Activated CD8-positive, alpha-beta T cell treated with anti-CD3 and anti-CD28 coated beads, Interleukin-2, amount 10 ng/mL, durations not matched to agents 7 days and 5 days (primary cell): ENCODE data around the gene SLC25A19. TPM values are rescaled to one million over a fixed set of nuclear protein-coding genes. Genes with fewer than 3 reads are reported as not detected.
A peak's percentile ranks its signal among the peaks of the same experiment; 100 is the strongest.
"Not testable (repeated sequence)": the region's sequence is repeated elsewhere in the genome, so short reads cannot be mapped to it uniquely, and the experiment has no call there.

Experiments
- ATAC-seq: fragments of 150-1000 bp; cut with Tn5 transposase; one replicate; pipeline ENCODE4 v1.10.0; 2021; ENCODE audit warnings: moderate library complexity
- CTCF ChIA-PET: fragments of 350-600 bp; sonication (Branson Sonifier 250); formaldehyde crosslinking; loops from one replicate; lab custom pipeline; 2021; ENCODE audit warnings: antibody characterized with exemption; lab: Charles Lee
- POLR2A ChIA-PET: fragments of 350-600 bp; sonication (Branson Sonifier 250); formaldehyde crosslinking; loops from one replicate; lab custom pipeline; 2021; ENCODE audit warnings: antibody characterized with exemption; lab: Charles Lee
- DNase-seq: peaks from one replicate; pipeline ENCODE4 v3.0.0-alpha.2; 2020
- H3K27ac Mint-ChIP-seq: one replicate; pipeline ENCODE4 v1.8.0; 2021; ENCODE audit warnings: mild to moderate bottlenecking, mixed read lengths
- H3K27me3 Mint-ChIP-seq: one replicate; pipeline ENCODE4 v1.8.0; 2021; ENCODE audit warnings: low read depth, mixed read lengths
- H3K36me3 Mint-ChIP-seq: one replicate; pipeline ENCODE4 v1.8.0; 2021; ENCODE audit warnings: low read depth, mixed read lengths
- H3K4me1 Mint-ChIP-seq: one replicate; pipeline ENCODE4 v1.8.0; 2021; ENCODE audit warnings: low read depth, mixed read lengths
- H3K4me3 Mint-ChIP-seq: one replicate; pipeline ENCODE4 v1.8.0; 2021; ENCODE audit warnings: mild to moderate bottlenecking, mixed read lengths
- H3K9me3 Mint-ChIP-seq: one replicate; pipeline ENCODE4 v1.8.0; 2022; ENCODE audit warnings: mixed read lengths; ENCODE audit not compliant: insufficient read depth
- total RNA-seq, 2 experiments: library from RNA; stranded (reverse); gene quantifications; one replicate each; pipeline ENCODE4 v1.2.3, GENCODE V29; 2021

Gene SLC25A19
- total RNA-seq, 2 experiments from 2014 or later = 41.1 to 43.6 TPM

DNA sequence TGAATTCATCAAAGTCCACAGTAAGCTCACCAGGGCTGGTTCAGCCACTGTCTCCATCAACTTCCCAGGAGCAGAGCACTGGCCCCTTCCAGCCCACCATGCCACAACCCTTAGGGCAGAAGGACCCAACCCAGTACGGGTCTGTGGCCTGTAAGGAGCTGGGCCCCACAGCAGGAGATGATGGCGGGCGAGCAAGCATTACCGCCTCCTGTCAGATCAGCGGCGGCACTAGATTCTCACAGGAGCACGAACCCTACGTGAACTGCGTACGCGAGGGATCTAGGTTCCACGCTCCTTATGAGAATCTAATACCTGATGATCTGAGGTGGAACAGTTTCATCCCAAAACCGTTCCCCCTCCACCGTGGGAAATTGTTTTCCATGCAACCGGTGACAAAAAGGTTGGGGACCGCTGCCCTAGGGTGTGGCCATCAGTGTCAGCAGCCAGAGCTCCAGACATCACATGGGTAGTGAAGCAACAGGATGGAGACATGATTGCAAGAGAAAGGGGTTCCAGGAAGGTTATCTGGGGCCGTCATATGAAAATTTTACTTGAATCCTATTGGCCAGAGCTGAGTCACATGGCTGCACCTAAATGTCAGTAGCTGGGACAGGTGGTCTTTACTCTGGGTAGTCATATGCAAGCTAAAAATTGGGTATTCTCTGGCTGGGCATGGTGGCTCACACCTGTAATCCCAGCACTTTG lies 12.4 kb upstream of the SLC25A19 start:
- POLR2A ChIA-PET = interaction anchor here (0.6 to 1.0 kb wide), 2 partner anchors 10 to 12 kb away, joined by 4 read pairs; partner anchors contain the start of gene SLC25A19
- H3K36me3 Mint-ChIP-seq = no peaks in the 10 kb centered on the region
- ATAC-seq = no peak
- no peak overlapping the region for H3K27ac Mint-ChIP-seq
- CTCF ChIA-PET = no interaction called here
- no peaks in the 10 kb centered on the region for H3K27me3 Mint-ChIP-seq
- H3K4me1 Mint-ChIP-seq = peaks cover 11% of the 10 kb centered on the region
- DNase-seq = no peak
- H3K9me3 Mint-ChIP-seq = no peaks in the 10 kb centered on the region
- no peak overlapping the region for H3K4me3 Mint-ChIP-seq

DNA sequence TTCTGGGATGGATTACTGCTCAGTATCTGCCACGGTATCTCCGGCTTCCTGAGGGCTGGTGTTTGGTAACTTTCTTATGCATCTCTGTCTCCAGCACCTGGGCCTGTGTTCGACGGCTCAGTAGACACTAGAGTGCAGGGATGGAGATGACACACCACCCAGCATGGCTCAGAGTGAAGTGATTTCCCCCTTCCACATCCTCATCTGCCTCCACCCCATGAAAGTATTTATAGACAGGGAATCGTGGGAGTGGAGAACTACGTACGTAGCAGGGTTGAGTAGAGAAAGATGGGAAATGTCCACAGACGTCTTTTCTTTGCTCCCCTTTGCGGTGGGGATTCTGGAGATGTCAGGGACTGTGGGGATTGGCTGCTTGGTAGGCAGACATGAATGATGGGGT lies 11.8 kb upstream of the SLC25A19 start:
- Mint-ChIP-seq H3K4me1 (peaks cover 13% of the 10 kb centered on the region), H3K36me3 (no peaks in the 10 kb centered on the region), H3K9me3 (no peaks in the 10 kb centered on the region), H3K27me3 (no peaks in the 10 kb centered on the region), H3K4me3 (no peak overlapping the region), H3K27ac (no peak overlapping the region)
- POLR2A ChIA-PET = interaction anchor here (1.0 kb wide), 1 partner anchor 12 kb away, joined by 4 read pairs; the partner anchor contains the start of gene SLC25A19
- ATAC-seq (no peak), DNase-seq (no peak)
- CTCF ChIA-PET = no interaction called here

DNA sequence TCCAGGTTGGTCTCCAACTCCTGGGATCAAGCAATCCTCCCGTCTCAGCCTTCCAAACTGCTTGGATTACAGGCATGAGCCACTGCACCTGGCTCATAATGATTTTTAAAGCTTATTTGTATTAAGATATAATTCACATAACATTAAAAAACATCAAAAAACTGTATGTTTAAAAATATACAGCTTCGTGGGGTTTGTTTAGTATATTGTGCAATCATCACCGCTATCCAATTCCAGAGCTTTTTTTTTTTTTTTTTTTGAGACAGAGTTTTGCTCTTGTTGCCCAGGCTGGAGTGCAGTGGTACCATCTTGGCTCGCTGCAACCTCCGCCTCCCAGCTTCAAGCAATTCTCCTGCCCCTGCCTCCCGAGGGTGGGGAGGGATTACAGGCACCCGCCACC lies 11.0 kb upstream of the SLC25A19 start:
- Mint-ChIP-seq H3K9me3 (no peaks in the 10 kb centered on the region), H3K36me3 (no peaks in the 10 kb centered on the region), H3K27me3 (no peaks in the 10 kb centered on the region), H3K4me3 (no peak overlapping the region), H3K4me1 (peaks cover 21% of the 10 kb centered on the region), H3K27ac (no peak overlapping the region)
- ChIA-PET POLR2A (interaction anchor here (1.0 kb wide), 1 partner anchor 11 kb away, joined by 5 read pairs; the partner anchor contains the start of gene SLC25A19), CTCF (no interaction called here)
- DNase-seq = no peak
- ATAC-seq = no peak

DNA sequence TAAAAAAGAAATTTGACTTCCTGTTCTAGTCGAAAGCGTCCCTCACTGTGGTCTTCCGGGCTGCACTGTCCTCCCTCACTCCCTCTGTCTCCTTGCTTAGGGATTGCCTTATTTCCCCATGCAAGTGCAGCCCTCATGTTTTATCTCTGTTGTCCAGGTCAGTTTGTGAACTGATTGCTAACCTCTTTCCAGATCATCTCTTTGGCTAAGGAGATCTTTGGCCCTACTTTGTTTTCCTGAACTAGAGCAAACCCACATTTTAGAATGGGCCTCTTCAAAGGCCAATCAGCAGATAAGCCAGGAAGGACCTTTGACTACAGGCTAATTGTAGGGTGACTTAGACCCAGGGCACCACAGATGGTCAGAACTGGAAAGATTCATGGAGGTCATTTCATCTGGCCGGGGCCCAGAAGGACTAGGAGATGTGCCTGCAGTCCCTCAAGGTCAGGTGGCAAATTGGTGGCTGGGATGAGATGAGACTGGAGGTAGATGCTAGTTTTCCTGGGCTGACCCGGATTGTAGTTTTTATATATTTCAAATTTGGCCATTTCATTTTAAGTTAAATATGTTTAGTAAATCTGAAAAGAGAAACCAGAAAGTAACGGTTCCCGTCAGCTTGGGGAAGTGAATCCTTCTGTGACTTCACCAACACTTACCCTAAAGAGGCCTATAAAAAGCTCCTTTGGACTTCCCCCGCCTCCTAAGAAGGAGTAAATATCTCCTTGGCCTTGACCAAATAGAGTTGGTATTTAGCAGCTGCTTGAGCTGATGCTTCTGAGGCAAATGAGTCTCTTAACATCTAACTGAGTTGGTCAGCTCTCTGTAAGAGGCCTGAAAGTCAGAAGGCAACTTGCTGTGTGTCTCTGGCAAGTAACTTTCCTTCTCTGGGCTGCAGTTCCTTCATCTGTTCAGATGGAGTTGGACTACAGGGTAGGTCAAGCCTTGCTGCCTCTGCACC lies 6.2 kb upstream of the SLC25A19 start:
- DNase-seq = no peak
- ATAC-seq = no peak
- ChIA-PET CTCF (interaction anchor here (0.8 to 2.9 kb wide), 6 partner anchors 23 to 117 kb away, joined by 3 to 15 read pairs (median 6); partner anchors contain the start of gene MIF4GD), POLR2A (interaction anchor here (1.0 to 1.9 kb wide), 3 partner anchors 34 to 221 kb away, joined by 4 to 6 read pairs (median 5); partner anchors contain the start of genes GGA3, GRB2, MRPS7 and TSEN54)
- Mint-ChIP-seq H3K4me1 (peaks cover 26% of the 10 kb centered on the region), H3K27me3 (no peaks in the 10 kb centered on the region), H3K9me3 (no peaks in the 10 kb centered on the region), H3K36me3 (peaks cover 2% of the 10 kb centered on the region), H3K27ac (peak overlapping the region; percentile 81), H3K4me3 (no peak overlapping the region)

DNA sequence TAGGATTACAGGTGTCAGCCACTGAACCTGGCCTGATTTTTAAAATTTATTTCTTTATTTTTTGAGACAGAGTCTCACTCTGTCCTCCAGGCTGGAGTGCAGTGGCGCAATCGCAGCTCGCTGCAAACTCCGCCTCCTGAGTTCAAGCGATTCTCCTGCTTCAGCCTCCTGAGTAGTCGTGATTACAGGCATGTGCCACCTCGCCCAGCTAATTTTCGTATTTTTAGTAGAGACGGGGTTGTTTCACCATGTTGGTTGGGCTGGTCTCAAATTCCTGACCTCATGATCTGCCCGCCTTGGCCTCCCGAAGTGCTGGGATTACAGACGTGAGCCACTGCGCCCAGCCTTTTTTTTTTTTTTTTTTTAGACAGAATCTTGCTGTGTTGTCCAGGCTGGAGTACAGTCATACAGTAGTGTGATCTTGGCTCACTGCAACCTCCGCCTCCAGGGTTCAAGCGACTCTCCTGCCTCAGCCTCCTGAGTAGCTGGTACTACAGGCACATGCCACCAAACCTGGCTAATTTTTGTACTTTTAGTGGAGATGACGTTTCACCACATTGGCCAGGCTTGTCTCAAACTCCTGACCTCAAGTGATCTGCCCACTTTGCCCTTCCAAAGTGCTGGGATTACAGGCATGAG lies 3.7 kb upstream of the SLC25A19 start:
- not testable (repeated sequence) for DNase-seq, H3K4me3 Mint-ChIP-seq, ATAC-seq, H3K9me3 Mint-ChIP-seq, H3K27ac Mint-ChIP-seq, H3K27me3 Mint-ChIP-seq, H3K36me3 Mint-ChIP-seq
- peaks cover 37% of the 10 kb centered on the region for H3K4me1 Mint-ChIP-seq
- ChIA-PET POLR2A (interaction anchor here (1.3 kb wide), 1 partner anchor 112 kb away, joined by 3 read pairs; no protein-coding TSS in a partner anchor), CTCF (interaction anchor here (0.6 to 1.1 kb wide), 3 partner anchors 22 to 119 kb away, joined by 3 to 4 read pairs (median 4); partner anchors contain the start of gene MIF4GD)

DNA sequence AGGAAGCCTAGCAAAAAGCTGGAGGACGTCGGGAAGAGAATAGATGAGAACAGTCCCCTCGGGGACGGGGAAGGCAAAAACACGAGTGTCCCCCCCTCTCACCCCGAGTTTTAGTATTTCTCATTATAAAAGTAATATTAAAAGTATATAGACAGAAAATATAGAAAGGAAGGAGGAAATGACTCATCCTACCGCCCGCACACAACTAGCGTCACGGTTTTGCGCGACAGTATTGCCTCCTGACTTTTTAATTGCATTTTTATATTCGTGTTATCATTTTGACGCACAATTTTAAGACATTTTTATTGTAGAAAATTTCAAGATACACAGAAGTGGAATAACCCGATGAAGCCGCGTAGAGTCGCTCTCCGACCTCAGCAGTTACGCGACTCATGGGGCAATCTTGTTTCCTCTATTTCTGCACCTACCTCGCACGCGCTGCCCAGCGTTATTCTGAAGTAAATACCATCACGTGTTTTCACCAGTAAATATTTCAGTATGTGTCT lies 652 bp upstream of the SLC25A19 start:
- peak; percentile 14 for ATAC-seq
- H3K9me3 Mint-ChIP-seq = no peaks in the 10 kb centered on the region
- CTCF ChIA-PET = interaction anchor here (0.5 to 3.5 kb wide), 23 partner anchors 12 to 291 kb away, joined by 3 to 75 read pairs (median 6); partner anchors contain the start of genes GGA3, GRB2, MIF4GD and MRPS7
- peak; percentile 83 for DNase-seq
- peak overlapping the region; percentile 100 for H3K27ac Mint-ChIP-seq
- H3K4me1 Mint-ChIP-seq = peaks cover 27% of the 10 kb centered on the region
- H3K36me3 Mint-ChIP-seq = peaks cover 25% of the 10 kb centered on the region
- POLR2A ChIA-PET = interaction anchor here (0.6 to 3.8 kb wide), 23 partner anchors 7 to 417 kb away, joined by 3 to 76 read pairs (median 5); partner anchors contain the start of genes FDXR, GGA3, GRB2 and MIF4GD
- H3K4me3 Mint-ChIP-seq = peak overlapping the region; percentile 97
- H3K27me3 Mint-ChIP-seq = no peaks in the 10 kb centered on the region

DNA sequence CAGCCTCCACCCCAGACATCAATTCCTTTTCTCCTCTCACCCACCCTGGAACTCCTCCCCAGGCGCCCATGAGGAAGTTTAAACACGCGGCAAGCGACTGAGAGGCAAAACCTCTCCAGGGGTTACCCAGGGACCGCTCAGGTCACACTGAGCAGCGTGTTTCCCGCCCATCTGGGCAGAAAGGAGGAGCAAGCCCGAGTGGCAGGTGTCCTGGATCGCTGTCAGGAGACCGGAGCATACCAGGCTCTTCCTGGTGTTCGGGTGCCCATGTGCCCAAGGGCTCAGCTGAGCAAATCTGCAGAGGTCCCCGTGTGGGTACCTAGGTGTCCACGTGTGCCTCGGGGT lies 491 bp downstream of the SLC25A19 start:
- peak; percentile 28 for ATAC-seq
- peak overlapping the region; percentile 97 for H3K4me3 Mint-ChIP-seq
- H3K27ac Mint-ChIP-seq = peak overlapping the region; percentile 100

DNA sequence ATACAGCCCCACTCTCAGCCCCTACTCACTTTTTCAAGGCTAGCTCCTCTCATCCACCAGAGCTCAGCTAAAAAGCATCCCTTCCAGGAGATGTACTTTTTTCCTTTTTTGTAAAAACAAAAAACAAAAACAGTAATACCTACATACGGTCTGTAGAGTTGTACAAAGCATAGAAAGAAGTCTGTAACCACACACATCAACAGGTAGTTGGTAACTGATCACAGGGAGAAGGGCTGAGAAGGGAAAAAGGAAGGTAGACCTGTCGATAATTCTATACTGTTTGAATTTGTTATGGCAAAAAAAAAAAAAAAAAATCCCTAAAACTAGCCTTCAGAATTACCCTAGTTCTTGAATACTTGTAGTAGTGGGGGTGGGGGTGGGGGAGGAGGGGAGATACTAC lies 874 bp downstream of the SLC25A19 start:
- Mint-ChIP-seq H3K27me3 (no peaks in the 10 kb centered on the region), H3K36me3 (peaks cover 31% of the 10 kb centered on the region), H3K9me3 (no peaks in the 10 kb centered on the region), H3K4me1 (peaks cover 27% of the 10 kb centered on the region), H3K4me3 (peak overlapping the region; percentile 97), H3K27ac (peak overlapping the region; percentile 100)
- DNase-seq (no peak), ATAC-seq (no peak)
- POLR2A ChIA-PET = interaction anchor here (0.9 to 3.8 kb wide), 17 partner anchors 8 to 379 kb away, joined by 3 to 76 read pairs (median 6); partner anchors contain the start of genes GGA3, GRB2, MIF4GD and MRPS7
- CTCF ChIA-PET = interaction anchor here (1.1 to 3.2 kb wide), 8 partner anchors 10 to 174 kb away, joined by 3 to 75 read pairs (median 8); partner anchors contain the start of gene MIF4GD

More for the DNA sequence above, 491 bp downstream of the SLC25A19 start:
- ChIA-PET POLR2A (interaction anchor here (0.7 to 3.8 kb wide), 24 partner anchors 8 to 416 kb away, joined by 3 to 76 read pairs (median 5); partner anchors contain the start of genes FDXR, GGA3, GRB2 and MIF4GD), CTCF (interaction anchor here (0.6 to 3.5 kb wide), 26 partner anchors 11 to 313 kb away, joined by 3 to 75 read pairs (median 6); partner anchors contain the start of genes GGA3, GRB2, MIF4GD and MRPS7)
- no peaks in the 10 kb centered on the region for H3K27me3 Mint-ChIP-seq
- no peaks in the 10 kb centered on the region for H3K9me3 Mint-ChIP-seq
- H3K36me3 Mint-ChIP-seq = peaks cover 27% of the 10 kb centered on the region
- peaks cover 27% of the 10 kb centered on the region for H3K4me1 Mint-ChIP-seq
- DNase-seq = peak; percentile 67

DNA sequence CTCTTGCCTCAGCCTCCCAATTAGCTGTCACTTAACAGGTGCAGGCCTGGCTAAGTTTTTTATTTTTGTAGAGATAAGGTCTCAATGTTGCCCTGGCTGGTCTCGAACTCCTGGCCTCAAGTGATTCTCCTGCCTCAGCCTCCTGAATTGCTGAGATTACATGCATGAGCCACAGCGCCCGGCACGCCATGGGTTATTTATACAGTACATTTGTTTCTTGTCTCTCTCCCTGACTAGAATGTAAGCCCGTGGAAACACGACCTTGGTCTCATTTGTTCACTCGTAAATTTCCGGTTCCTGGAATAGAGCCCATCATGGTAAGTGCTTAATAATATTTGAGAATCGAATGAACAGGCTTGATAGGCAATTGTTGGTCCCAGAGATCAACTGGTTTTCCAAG lies 2.0 kb downstream of the SLC25A19 start:
- no peaks in the 10 kb centered on the region for H3K9me3 Mint-ChIP-seq
- ATAC-seq (no peak), DNase-seq (no peak)
- peaks cover 27% of the 10 kb centered on the region for H3K4me1 Mint-ChIP-seq
- no peak overlapping the region for H3K27ac Mint-ChIP-seq
- ChIA-PET CTCF (interaction anchor here (2.8 kb wide), 1 partner anchor 16 kb away, joined by 75 read pairs; the partner anchor contains the start of gene MIF4GD), POLR2A (no interaction called here)
- no peaks in the 10 kb centered on the region for H3K27me3 Mint-ChIP-seq
- H3K4me3 Mint-ChIP-seq = peak overlapping the region; percentile 97
- peaks cover 33% of the 10 kb centered on the region for H3K36me3 Mint-ChIP-seq

DNA sequence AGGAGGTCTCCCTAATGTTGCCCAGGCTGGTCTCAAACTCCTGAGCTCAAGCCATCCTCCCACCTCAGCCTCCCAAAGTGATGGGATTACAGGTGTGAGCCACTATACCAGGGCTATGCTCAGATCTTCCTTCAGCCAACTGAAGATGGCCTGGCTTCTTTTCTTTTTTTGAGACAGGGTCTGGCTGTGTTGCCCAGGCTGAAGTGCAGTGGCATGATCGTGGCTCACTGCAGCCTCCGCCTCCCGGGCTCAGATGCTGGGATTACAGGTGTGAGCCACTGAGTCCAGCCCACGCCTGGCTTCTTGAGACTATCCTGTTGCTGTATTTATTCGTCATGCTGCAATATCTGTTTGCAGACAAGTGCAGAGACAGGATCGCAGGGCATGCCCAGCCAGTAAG lies 4.1 kb downstream of the SLC25A19 start:
- ATAC-seq (no peak), DNase-seq (no peak)
- ChIA-PET POLR2A (interaction anchor here (0.9 to 1.8 kb wide), 2 partner anchors 11 to 14 kb away, joined by 3 to 8 read pairs; partner anchors contain the start of gene MIF4GD), CTCF (interaction anchor here (1.3 to 2.1 kb wide), 3 partner anchors 12 to 127 kb away, joined by 5 to 11 read pairs (median 6); partner anchors contain the start of gene MIF4GD)
- no peak overlapping the region for H3K27ac Mint-ChIP-seq
- no peak overlapping the region for H3K4me3 Mint-ChIP-seq
- H3K27me3 Mint-ChIP-seq = no peaks in the 10 kb centered on the region
- H3K4me1 Mint-ChIP-seq = peaks cover 22% of the 10 kb centered on the region
- H3K9me3 Mint-ChIP-seq = no peaks in the 10 kb centered on the region
- peaks cover 40% of the 10 kb centered on the region for H3K36me3 Mint-ChIP-seq
